Right ventricle myocardium superior (tissue), 1 donor: ENCODE data around the gene BACH2. TPM values are rescaled to one million over a fixed set of nuclear protein-coding genes. Genes with fewer than 3 reads are reported as not detected.
"Not testable (repeated sequence)": the region's sequence is repeated elsewhere in the genome, so short reads cannot be mapped to it uniquely, and the experiment has no call there.

Experiments used
- ATAC-seq: fragments of 200-7000 bp; cut with Tn5 transposase; one replicate; pipeline ENCODE4 v1.9.1; 2020; ENCODE audit warnings: mild to moderate bottlenecking; ENCODE audit not compliant: poor library complexity
- DNase-seq: peaks from one replicate; pipeline ENCODE4 v3.0.0-alpha.2; 2020
- intact Hi-C: fragments of 100-400 bp; cut with DNase I; formaldehyde crosslinking; loops from one replicate; pipeline ENCODE4 v1.11.2; 2022
- total RNA-seq: library from RNA; stranded (reverse); fragmentation: NEBNext Ultra II Directional; extraction: Animal tissue kit (Norgen Biotek cat#: 25700); gene quantifications from one replicate; pipeline ENCODE4 v1.2.1, GENCODE V29; 2021
- donor health status: DM: no; HTN: yes; CAD: no; lungs with severe emphysema.

BACH2 gene
- total RNA-seq, 1 donor from 2014 or later, result 1.9 TPM

DNA sequence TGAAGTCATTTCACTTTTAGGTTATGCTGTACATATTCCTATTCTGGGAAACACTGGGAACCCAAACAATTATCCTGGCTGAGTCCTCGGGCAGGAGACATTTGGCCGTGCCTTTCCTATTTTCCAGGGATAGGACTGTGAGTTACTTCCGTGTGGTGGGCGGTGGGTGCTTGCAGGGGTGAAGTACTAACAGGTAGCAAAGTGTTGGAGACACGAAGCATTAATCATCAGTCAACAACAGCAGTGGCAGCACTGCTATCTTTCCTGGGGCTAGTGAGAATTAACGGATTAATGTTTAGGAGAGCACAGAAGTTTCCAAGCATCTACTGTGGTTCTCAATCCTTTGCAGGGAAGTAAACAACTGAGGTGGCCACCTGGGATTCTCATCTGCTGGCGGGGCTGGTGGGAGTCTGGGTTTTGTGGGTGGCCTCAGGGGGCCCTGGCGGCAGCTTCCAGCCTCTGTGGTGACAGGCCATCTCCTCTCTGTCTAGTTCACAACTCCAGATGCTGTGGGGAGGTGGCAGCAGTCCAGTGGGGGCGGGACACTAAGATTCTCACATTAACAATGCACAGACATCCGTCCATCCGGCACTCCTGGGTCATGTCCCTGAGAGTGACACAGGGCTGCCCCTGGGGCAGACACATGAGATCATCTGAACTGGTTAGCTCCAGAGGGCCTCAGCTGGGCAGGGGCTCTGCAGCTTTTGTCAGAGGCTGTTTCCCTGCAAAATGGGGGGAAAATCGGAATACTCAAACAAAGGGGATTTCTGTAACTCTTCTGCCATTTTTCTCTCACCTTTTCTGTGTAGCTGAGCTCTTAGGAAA lies 311.5 kb downstream of the BACH2 start:
- peak; percentile 89 for DNase-seq
- intact Hi-C loops, result no loop called here

DNA sequence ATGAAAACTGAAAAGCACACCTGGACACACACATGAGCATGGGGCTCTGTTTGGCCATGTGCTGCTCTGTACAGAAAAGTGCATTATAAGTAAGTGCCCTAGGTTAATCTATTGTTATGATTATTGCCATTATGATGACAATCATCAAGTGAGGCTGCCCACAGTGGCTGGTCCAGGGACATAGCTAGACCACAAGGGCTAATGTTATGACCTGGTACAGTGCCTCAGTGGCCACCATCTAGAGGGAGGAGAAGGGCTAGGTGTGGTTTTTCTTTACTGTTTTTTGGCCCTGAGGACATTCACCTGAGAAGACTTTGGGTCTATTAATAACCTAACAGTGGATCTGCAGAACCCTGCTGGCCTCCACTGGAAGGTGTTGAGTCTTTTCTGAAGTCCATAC lies 316.3 kb downstream of the BACH2 start:
- ATAC-seq, result no peak

More for the DNA sequence above, 311.5 kb downstream of the BACH2 start:
- peak; percentile 85 for ATAC-seq

DNA sequence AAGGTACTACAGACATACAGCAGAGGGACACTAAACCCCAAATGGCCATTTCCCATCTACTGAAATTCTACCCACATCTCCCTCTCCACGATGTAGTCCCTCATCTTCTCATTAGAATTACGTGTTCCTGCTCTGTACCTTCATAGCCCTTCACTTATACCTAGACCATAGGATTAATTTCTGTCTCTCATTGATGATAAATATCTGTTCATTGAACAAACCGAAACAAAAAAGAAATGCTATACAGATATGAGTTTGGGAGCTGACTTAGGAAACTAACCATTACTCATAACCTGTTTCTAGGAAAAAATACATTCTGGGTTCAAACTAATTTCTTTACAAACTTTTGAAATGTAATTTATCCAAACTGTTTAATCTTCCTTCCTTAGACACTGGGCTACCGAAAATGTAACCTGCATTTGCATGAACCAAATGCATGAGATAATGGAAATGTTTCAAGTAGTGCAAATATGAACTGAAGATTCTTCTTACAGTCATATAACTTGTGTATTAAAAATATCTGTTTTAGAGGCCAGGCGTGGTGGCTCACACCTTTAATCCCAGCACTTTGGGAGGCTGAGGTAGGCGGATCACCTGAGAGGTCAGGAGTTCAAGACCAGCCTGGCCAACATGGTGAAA lies 317.0 kb downstream of the BACH2 start:
- ATAC-seq, result no peak
- no peak for DNase-seq
- intact Hi-C loops, result loop anchor here (10.0 kb wide), 1 partner anchor 495 kb away; no protein-coding TSS in a partner anchor

More for the DNA sequence above, 316.3 kb downstream of the BACH2 start:
- DNase-seq, result no peak
- intact Hi-C loops, result no loop called here

DNA sequence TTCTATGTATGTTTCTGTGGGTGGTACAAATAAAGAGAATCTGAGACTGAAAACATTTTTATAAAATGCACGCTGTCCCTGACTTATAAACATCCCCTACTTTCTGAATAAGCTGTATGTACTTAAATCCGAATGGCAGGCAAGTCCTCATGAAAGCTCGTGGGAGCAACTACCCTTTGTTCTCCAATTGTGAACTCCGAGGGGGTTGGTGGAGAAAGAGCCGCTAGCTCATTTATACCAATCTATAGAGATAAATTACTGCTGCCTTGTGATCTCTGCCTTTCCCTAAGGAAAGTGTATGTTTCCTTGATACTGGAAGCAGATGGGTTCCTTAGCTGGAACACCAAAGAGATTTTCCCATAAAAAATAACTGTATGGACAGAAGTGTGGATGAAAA lies 317.9 kb downstream of the BACH2 start:
- ATAC-seq (no peak), DNase-seq (no peak)
- intact Hi-C loops, result loop anchor here (10.0 kb wide), 1 partner anchor 496 kb away; no protein-coding TSS in a partner anchor

DNA sequence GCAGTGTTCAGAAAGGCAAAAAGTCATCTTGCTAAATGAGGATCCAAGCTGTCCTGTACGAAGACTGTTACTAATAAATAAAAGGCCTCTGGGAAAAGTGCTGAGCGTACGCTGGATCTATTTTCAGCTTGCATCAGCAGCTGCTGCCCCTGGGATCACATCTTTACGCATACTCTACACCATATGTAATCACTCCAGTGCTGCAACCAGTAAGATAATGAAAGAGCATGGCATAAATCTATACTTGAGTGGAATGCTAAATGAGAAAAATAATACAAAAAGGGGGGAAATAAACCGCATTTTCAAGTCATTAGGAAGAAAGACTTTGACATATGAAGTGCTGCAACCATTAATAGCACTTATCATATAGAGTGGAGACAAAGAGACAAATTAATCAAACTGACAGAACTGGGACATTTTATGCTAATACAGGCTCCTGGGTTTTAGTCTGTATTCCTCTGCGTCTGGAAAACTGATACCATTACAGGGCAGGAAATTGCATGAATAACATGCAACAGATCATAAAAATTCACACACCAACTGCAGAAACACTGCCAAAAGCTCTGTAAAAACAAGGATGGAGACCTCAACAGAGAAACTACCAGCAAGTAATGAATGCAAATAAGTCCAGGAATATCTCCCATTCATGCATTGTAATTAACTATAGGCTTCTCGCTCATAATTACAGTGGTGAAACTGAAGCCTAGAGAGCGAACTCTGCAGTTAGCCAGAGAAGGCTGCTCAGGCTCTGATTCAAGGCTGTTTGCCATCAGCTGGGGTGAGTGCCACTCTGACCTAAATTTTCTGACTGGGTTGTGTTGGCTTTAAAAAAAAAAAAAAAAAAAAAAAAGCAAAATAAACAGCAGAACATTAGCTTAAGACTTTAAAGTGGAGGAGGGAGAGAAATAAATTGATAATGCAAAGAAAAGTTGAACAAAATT lies 318.6 kb downstream of the BACH2 start:
- ATAC-seq (peak; percentile 72), DNase-seq (no peak)
- intact Hi-C loops, result loop anchor here (10.0 kb wide), 1 partner anchor 497 kb away; no protein-coding TSS in a partner anchor

DNA sequence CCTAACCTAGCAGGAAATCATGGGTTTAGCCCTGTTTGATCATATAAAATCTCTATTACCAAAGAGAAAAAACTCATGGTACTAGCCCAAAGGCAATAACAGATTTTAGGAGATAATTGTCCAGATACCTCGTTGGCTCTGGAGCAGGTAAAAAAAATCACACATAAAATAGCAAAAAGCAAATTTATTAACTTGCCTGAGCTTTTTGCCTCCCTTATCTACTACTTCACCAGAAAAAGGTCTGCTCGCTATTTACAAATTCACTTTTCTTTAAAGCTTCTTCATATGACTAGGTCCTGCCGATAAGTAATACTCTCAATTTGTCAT lies 320.0 kb downstream of the BACH2 start:
- DNase-seq, result no peak
- intact Hi-C loops, result loop anchor here (10.0 kb wide), 1 partner anchor 498 kb away; no protein-coding TSS in a partner anchor
- no peak for ATAC-seq

DNA sequence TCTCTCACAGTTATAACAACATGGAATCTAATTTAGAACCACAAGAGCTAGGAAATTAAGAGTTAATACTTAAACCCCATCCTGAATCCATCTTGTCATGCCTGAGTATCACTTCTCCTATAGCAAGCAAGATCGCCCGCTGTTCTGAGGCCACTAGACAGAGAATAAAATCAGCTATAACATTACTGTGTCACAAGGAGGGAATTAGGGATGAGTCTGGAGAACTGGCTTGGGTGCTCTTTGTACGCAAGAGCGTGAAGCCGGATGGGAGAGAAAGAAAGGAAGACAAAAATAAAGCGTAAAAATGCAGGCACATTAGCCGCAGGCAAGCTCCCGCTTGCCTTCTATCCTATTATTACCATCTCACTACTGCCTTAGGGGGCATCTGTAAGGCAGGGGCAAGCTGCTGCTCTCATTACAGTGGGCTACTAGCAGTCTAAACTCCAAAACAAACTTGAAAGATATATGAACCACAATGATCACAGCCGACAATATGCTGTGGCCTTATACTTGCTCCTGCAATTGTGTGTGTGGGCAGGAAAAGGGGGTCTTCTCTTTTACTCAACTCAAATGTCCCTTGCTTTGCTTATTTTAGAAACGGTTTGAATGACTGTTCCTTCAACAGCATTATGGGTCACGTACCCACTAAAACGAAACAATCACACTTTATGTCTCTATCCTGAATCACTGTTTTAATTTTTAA lies 320.5 kb downstream of the BACH2 start:
- intact Hi-C loops, result loop anchor here (10.0 kb wide), 1 partner anchor 499 kb away; no protein-coding TSS in a partner anchor
- DNase-seq (no peak), ATAC-seq (no peak)

DNA sequence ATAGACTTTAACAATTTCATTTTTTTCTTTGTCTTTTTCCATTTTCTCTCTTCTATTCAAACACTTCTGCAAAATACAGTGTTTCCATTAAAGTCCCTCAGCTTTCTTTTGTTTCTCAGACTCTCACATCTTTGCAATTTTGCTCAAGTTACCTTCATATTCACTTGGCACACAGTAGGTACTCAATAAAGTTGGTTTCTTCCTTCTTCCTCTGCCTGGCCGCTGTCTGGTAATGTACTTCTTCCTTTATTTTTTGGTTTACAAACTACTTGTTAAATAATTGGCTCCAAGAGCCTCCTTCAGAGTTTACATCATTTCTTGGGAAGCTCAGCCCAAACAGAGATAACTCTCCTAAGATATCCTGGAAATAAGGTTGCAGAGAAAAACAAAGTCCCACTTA lies 321.3 kb downstream of the BACH2 start:
- ATAC-seq, result no peak
- DNase-seq, result no peak

DNA sequence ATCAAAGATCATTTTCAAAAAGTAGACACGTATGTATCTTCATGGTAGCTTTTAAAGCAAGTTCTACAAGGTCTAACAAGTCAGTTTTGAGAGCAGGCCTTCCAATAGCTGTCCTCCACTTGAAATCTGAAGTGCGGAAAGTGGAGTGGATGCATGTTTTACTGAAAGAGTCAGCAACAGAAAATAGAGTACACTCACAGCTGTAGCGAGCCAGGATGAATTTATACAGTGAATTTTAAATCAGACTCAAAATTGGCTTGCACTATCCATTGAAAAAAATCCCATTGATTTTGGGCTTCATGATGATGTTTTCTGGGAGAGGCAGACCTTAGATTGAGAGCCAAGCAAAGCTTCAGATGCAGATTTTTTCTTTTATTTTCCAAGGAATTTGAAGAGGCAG lies 321.8 kb downstream of the BACH2 start:
- intact Hi-C loops, result loop anchor here (5.0 to 10.0 kb wide), 2 partner anchors 322 to 500 kb away; partner anchors contain the start of gene BACH2
- ATAC-seq (peak; percentile 84), DNase-seq (no peak)

More for the DNA sequence above, 321.3 kb downstream of the BACH2 start:
- intact Hi-C loops, result loop anchor here (10.0 kb wide), 1 partner anchor 499 kb away; no protein-coding TSS in a partner anchor

DNA sequence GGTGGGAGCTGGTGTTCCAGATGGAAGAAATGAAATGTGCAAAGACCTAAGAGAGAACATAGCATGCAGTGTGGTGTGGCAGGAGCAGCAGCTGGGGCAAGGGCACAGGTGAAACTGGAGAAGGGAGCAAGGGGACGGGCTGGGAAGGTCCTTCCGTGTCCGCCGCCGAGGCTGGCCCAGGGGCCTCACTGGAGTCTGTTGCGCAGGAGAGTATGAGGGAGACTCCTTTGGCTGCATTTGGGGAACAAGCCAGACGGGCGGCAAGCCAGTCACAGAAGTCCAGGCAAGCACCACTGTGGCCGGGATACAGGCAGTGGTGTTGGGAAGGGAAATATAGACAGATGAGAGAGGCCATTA lies 324.6 kb downstream of the BACH2 start:
- intact Hi-C loops, result loop anchor here (5.0 to 10.0 kb wide), 2 partner anchors 325 to 503 kb away; partner anchors contain the start of gene BACH2
- DNase-seq (peak; percentile 37), ATAC-seq (no peak)

DNA sequence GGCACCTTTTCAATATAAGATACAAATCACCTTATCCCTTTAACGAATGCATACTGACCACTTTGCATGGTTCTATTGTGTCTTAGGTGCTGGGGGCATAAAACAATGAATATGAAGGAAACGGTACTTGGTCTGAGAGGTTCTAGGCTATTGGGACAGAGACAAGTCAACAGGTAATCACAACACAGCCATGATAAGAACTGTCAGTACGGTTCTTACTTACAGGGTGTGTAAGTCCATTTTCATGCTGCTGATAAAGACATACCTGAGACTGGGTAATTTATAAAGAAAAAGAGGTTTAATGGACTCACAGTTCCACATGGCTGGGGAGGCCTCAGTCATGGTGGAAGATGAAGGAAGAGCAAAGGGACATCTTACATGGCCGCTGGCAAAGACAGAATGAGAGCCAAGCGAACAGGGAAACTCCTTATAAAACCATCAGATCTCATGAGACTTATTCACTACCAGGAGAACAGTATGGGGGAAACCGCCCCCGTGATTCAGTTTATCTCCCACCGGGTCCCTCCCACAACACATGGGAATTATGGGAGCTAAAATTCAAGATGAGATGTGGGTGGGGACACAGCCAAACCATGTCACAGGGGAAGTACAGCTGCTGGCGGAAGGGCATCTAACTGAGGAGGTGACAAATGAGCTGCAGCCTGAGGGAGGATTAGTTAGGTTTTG lies 325.2 kb downstream of the BACH2 start:
- intact Hi-C loops, result loop anchor here (5.0 to 10.0 kb wide), 2 partner anchors 326 to 503 kb away; partner anchors contain the start of gene BACH2
- ATAC-seq, DNase-seq: not testable (repeated sequence)

DNA sequence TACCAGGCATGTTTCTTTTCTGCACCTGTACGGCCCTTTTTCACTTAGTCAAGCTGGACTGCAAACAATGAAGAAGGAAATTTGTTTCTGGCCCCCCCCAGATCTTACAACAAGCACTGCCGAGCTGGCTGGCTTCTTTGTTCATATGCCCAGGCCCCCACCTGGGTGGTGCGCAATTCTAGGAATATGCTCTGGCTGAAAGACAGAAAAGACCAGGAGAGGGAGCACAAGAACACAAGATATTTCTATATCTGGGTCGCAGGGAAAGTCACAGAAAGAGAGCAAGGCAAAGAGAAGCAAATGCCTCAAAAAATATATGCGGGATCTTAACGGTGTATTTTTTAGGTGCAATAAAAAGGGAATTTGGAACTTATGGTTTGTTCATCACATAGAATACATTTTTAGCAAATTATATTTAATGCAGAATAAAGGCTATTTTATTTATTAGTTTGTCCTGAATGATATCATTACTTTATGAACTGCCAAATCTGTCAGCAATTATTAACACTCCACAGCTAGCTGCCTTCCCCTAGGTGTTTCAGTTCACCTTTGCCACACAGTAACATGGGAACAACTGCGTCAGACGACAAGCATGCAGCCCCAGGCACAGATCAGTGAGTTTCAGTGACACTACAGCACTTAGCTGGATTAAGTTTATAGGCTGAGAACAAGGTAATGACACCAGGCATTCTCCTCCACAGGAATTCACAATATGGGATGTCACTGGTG lies 325.9 kb downstream of the BACH2 start:
- DNase-seq (peak; percentile 50), ATAC-seq (peak; percentile 72)
- intact Hi-C loops, result loop anchor here (5.0 to 10.0 kb wide), 2 partner anchors 327 to 504 kb away; partner anchors contain the start of gene BACH2

DNA sequence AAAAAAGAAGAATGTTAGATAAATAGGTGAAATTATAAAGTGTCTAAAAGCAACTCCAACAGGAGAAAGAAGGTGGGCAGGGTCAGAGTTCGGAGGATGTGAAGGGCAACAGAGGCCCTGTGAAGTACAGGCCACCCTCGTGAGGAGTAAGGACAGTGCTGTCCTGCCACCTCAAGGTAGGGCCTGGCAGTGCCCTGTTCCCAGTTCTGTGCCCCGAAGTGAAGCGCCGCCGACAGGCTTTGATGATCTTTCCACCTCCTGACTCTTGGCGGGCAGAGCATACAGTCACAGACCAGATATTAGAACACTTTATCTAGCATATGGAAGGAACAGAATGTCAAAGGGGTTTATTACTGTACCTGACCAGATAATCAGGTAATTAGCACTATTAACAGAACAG lies 326.6 kb downstream of the BACH2 start:
- intact Hi-C loops, result loop anchor here (5.0 to 10.0 kb wide), 2 partner anchors 327 to 505 kb away; partner anchors contain the start of gene BACH2
- DNase-seq, result no peak
- ATAC-seq, result peak; percentile 32

DNA sequence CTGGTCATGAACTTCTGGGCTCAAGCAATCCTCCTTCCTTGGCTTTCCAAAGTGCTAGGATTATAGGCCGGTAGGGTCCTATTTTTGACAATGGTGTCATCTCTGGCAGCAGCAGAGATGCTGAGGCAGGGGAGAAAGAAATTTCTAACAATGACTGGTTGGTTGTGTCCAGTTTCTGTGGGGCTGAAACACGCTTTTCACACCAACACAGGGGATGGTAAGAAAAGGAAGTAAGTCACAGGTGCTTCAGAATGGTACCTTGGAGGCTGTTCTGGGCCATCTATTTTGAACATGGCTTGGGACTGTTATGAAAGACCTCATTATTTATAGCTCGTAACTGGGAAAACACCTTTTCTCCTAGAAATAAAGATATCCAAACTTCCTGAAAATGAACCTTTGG lies 329.7 kb downstream of the BACH2 start:
- no peak for ATAC-seq
- intact Hi-C loops, result loop anchor here (5.0 kb wide), 1 partner anchor 430 kb away; no protein-coding TSS in a partner anchor
- no peak for DNase-seq

DNA sequence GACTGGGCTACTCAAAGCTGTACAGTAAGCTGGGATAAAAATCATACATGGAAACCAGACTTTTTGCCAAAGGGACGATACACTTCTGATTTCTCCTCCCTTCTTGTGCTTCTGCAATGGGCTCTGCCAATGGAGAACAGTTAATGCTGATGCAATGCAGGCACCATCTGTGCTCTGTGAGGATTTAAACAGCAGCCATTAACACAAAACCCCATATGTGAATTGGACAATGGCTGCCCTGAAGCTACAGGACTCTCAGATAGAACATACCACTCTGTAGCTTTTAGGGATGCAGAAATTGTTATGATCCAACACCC lies 330.5 kb downstream of the BACH2 start:
- DNase-seq (no peak), ATAC-seq (no peak)
- intact Hi-C loops, result loop anchor here (5.0 kb wide), 1 partner anchor 431 kb away; no protein-coding TSS in a partner anchor

DNA sequence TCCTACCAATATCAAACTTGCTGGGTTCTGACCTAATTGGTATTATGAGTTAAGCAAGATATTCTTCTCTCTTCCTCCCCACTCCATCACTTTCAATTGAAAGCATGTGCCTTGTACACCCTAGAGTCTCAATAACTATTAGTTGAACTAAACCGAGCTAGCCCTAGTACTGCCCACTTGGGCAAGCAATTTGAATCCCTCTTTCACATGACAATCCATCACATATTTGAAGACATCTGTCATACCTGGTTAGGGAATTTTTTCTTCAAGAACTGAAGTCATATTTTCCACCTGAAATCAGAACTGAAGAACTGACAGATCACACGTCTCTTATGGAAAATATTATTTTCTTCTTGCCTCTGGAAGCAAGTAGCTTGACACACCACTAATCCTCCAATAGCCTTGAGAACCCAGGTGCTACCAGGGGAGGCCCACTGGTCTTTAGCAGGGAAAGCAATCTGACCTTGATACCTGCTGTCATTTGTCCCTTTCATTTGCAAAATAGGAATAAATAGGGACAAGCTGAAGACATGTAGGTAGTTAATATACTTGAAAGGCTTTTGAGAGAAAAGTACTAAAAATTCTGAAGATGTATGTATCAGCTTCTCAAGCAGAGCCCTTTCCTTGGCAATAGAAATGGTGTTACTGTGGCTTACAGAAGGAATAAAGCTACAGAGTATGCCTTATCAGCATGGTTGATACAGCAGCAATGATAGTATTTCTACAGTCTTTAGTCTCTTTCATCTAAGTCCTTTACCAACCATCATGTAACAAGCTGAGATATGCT lies 331.0 kb downstream of the BACH2 start:
- DNase-seq, result no peak
- ATAC-seq, result no peak
- intact Hi-C loops, result loop anchor here (5.0 kb wide), 1 partner anchor 432 kb away; no protein-coding TSS in a partner anchor
